HepG2 (cell line): ENCODE data around the gene GADD45GIP1. TPM values are rescaled to one million over a fixed set of nuclear protein-coding genes. Genes with fewer than 3 reads are reported as not detected.

ENCODE experiments used
- AGO2 ChIP-seq: fragments of 200-400 bp; formaldehyde crosslinking; optimal IDR thresholded peaks from 2 replicates; pipeline ENCODE3; 2017; ENCODE audit warnings: mild to moderate bottlenecking, low read depth, low read length, moderate library complexity
- HOXA3 ChIP-seq: sonication (generic); formaldehyde crosslinking; IDR thresholded peaks from 2 replicates; pipeline ENCODE4 v1.5.0; 2020; ENCODE audit warnings: missing genetic modification reagents
- KAT2B ChIP-seq: fragments of 150-350 bp; IDR thresholded peaks from 2 replicates; pipeline ENCODE4 v1.6.1; 2014; ENCODE audit warnings: low read depth, low read length, borderline replicate concordance
- KDM5B ChIP-seq: sonication (generic); formaldehyde crosslinking; IDR thresholded peaks from 2 replicates; pipeline ENCODE4 v1.4.0; 2020; ENCODE audit warnings: missing genetic modification reagents, mild to moderate bottlenecking, borderline replicate concordance
- MBD4 ChIP-seq: IDR thresholded peaks from 2 replicates; pipeline ENCODE4 v1.6.1; 2012; ENCODE audit warnings: low read length, inconsistent platforms, borderline replicate concordance
- NFKB2 ChIP-seq: sonication (generic); formaldehyde crosslinking; IDR thresholded peaks from 2 replicates; pipeline ENCODE4 v1.4.0; 2020; ENCODE audit warnings: missing genetic modification reagents, borderline replicate concordance
- SYNCRIP ChIP-seq: fragments of 200-400 bp; formaldehyde crosslinking; IDR thresholded peaks from 2 replicates; pipeline ENCODE4 v1.6.1; 2018; ENCODE audit warnings: mild to moderate bottlenecking, low read depth, low read length; ENCODE audit not compliant: insufficient read depth
- TEAD2 ChIP-seq: sonication (generic); formaldehyde crosslinking; IDR thresholded peaks from 2 replicates; pipeline ENCODE4 v1.9.0; 2021; ENCODE audit warnings: missing genetic modification reagents
- ZNF766 ChIP-seq: sonication (generic); formaldehyde crosslinking; IDR thresholded peaks from 2 replicates; pipeline ENCODE4 v1.5.0; 2020; ENCODE audit warnings: missing genetic modification reagents, borderline replicate concordance
- ZNF775 ChIP-seq: sonication (generic); formaldehyde crosslinking; IDR thresholded peaks from 2 replicates; pipeline ENCODE4 v1.4.0; 2020; ENCODE audit warnings: missing genetic modification reagents, mild to moderate bottlenecking, moderate library complexity, borderline replicate concordance
- polyA plus RNA-seq, 8 experiments: library from polyadenylated mRNA; depleted of rRNA in 3 of 8; stranded (reverse) in 7 of 8; unstranded in 1 of 8; fragments of >200 nt; fragmentation: Illumina TruSeq in 4 of 8; extraction: Trizol in 4 of 8; gene quantifications; 2 replicates each; pipeline versions ENCODE4 v1.2.1 to v1.2.3, GENCODE V29; 2011 to 2016; ENCODE audit warnings: low read depth in 4 of 8, missing spikeins in 1 of 8, mixed read lengths in 1 of 8; ENCODE audit not compliant: insufficient read depth in 1 of 8
- total RNA-seq, 5 experiments: library from RNA; depleted of rRNA; stranded (reverse); fragments of >200 nt; fragmentation: Illumina TruSeq; extraction: Trizol; gene quantifications; 2 replicates each; pipeline ENCODE4 v1.2.3, GENCODE V29; 2016; ENCODE audit warnings: low read depth in 1 of 5
- TF ChIP-seq, protein P1 (sequence below): sonication (generic); formaldehyde crosslinking; IDR thresholded peaks from 2 replicates; pipeline ENCODE4 v1.4.0; 2020; ENCODE audit warnings: mild to moderate bottlenecking, missing genetic modification reagents
- TF ChIP-seq, protein P2 (sequence below): sonication (generic); formaldehyde crosslinking; IDR thresholded peaks from 2 replicates; pipeline ENCODE4 v1.8.0; 2022; ENCODE audit warnings: mild to moderate bottlenecking, missing genetic modification reagents; ENCODE audit not compliant: insufficient replicate concordance
- TF ChIP-seq, protein P3 (sequence below): IDR thresholded peaks from 2 replicates; pipeline ENCODE4 v1.6.1; 2016; ENCODE audit warnings: low read depth, control low read depth
- TF ChIP-seq, protein P4 (sequence below): IDR thresholded peaks from 2 replicates; pipeline ENCODE4 v1.4.0; 2020; ENCODE audit warnings: mild to moderate bottlenecking, missing genetic modification reagents
- TF ChIP-seq, protein P5 (sequence below): sonication (generic); formaldehyde crosslinking; IDR thresholded peaks from 2 replicates; pipeline ENCODE4 v1.4.0; 2020; ENCODE audit warnings: mild to moderate bottlenecking, missing genetic modification reagents, borderline replicate concordance

The GADD45GIP1 gene
- total and polyA plus RNA-seq, 2 of the 13 experiments (the other 11 are each of a cell fraction or from before 2014, with no cell fraction given) = 24.6 to 30.7 TPM

DNA sequence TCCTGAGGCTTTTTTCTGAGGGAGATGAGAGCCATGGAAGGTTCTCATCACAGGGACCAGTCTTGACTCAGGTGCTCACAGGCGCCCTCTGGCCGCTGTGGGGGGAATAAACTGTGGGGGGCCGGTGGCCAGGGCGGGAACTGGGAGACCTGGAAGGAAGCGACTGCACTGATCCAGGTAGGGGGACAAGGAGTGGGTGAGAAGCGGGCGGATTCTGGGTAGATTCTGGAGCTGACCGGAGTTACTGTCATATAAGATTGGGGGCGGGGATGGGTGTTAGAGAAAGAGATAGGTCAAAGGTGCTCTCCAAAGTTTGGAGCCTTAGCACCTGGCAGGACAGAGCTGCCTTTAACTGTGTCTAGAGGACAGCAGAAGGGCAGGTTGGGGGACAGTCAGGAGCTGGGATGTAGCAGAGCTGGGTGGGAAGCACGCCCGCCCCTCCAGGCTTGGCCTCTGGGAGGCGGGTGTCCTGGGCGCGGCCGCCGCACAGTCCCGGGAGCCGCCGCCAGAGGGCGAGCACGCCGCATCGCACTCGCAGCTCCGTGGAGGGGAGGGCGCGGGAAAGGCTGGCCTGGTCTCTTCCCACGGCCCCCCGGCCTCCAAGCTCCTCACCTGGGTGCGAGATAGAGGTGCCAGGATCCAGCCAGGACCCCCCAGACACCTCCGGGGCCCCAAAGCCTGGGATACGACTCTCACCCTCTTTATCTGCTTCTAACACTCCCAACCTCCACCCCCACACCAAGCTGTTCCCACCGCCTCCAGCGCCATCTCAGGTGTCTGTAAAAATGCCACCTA lies 8.2 kb upstream of the GADD45GIP1 start (continued):
- TF ChIP-seq KDM5B (no peak), KAT2B (no peak), NFKB2 (CRISPR knock-in tag) (no peak; the same call in 1 of the 2 replicates), AGO2 (no peak), ZNF766 (no peak), ZNF775 (CRISPR knock-in tag) (no peak), MBD4 (no peak), TEAD2 (CRISPR knock-in tag) (no peak), HOXA3 (CRISPR knock-in tag) (peak; percentile 67; the same call in 1 of the 2 replicates), SYNCRIP (no peak)
- TF ChIP-seq, protein P1, sequence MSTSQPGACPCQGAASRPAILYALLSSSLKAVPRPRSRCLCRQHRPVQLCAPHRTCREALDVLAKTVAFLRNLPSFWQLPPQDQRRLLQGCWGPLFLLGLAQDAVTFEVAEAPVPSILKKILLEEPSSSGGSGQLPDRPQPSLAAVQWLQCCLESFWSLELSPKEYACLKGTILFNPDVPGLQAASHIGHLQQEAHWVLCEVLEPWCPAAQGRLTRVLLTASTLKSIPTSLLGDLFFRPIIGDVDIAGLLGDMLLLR = no peak
- TF ChIP-seq, protein P2, sequence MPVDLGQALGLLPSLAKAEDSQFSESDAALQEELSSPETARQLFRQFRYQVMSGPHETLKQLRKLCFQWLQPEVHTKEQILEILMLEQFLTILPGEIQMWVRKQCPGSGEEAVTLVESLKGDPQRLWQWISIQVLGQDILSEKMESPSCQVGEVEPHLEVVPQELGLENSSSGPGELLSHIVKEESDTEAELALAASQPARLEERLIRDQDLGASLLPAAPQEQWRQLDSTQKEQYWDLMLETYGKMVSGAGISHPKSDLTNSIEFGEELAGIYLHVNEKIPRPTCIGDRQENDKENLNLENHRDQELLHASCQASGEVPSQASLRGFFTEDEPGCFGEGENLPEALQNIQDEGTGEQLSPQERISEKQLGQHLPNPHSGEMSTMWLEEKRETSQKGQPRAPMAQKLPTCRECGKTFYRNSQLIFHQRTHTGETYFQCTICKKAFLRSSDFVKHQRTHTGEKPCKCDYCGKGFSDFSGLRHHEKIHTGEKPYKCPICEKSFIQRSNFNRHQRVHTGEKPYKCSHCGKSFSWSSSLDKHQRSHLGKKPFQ (CRISPR knock-in tag) = peak; percentile 91
- TF ChIP-seq, protein P3, sequence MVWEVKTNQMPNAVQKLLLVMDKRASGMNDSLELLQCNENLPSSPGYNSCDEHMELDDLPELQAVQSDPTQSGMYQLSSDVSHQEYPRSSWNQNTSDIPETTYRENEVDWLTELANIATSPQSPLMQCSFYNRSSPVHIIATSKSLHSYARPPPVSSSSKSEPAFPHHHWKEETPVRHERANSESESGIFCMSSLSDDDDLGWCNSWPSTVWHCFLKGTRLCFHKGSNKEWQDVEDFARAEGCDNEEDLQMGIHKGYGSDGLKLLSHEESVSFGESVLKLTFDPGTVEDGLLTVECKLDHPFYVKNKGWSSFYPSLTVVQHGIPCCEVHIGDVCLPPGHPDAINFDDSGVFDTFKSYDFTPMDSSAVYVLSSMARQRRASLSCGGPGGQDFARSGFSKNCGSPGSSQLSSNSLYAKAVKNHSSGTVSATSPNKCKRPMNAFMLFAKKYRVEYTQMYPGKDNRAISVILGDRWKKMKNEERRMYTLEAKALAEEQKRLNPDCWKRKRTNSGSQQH = 0 out of 2 replicates have a peak, but pooled peaks have one; percentile 29
- TF ChIP-seq, protein P4, sequence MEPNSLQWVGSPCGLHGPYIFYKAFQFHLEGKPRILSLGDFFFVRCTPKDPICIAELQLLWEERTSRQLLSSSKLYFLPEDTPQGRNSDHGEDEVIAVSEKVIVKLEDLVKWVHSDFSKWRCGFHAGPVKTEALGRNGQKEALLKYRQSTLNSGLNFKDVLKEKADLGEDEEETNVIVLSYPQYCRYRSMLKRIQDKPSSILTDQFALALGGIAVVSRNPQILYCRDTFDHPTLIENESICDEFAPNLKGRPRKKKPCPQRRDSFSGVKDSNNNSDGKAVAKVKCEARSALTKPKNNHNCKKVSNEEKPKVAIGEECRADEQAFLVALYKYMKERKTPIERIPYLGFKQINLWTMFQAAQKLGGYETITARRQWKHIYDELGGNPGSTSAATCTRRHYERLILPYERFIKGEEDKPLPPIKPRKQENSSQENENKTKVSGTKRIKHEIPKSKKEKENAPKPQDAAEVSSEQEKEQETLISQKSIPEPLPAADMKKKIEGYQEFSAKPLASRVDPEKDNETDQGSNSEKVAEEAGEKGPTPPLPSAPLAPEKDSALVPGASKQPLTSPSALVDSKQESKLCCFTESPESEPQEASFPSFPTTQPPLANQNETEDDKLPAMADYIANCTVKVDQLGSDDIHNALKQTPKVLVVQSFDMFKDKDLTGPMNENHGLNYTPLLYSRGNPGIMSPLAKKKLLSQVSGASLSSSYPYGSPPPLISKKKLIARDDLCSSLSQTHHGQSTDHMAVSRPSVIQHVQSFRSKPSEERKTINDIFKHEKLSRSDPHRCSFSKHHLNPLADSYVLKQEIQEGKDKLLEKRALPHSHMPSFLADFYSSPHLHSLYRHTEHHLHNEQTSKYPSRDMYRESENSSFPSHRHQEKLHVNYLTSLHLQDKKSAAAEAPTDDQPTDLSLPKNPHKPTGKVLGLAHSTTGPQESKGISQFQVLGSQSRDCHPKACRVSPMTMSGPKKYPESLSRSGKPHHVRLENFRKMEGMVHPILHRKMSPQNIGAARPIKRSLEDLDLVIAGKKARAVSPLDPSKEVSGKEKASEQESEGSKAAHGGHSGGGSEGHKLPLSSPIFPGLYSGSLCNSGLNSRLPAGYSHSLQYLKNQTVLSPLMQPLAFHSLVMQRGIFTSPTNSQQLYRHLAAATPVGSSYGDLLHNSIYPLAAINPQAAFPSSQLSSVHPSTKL (CRISPR knock-in tag) = peak; percentile 32; the same call in 1 of the 2 replicates
- TF ChIP-seq, protein P5, sequence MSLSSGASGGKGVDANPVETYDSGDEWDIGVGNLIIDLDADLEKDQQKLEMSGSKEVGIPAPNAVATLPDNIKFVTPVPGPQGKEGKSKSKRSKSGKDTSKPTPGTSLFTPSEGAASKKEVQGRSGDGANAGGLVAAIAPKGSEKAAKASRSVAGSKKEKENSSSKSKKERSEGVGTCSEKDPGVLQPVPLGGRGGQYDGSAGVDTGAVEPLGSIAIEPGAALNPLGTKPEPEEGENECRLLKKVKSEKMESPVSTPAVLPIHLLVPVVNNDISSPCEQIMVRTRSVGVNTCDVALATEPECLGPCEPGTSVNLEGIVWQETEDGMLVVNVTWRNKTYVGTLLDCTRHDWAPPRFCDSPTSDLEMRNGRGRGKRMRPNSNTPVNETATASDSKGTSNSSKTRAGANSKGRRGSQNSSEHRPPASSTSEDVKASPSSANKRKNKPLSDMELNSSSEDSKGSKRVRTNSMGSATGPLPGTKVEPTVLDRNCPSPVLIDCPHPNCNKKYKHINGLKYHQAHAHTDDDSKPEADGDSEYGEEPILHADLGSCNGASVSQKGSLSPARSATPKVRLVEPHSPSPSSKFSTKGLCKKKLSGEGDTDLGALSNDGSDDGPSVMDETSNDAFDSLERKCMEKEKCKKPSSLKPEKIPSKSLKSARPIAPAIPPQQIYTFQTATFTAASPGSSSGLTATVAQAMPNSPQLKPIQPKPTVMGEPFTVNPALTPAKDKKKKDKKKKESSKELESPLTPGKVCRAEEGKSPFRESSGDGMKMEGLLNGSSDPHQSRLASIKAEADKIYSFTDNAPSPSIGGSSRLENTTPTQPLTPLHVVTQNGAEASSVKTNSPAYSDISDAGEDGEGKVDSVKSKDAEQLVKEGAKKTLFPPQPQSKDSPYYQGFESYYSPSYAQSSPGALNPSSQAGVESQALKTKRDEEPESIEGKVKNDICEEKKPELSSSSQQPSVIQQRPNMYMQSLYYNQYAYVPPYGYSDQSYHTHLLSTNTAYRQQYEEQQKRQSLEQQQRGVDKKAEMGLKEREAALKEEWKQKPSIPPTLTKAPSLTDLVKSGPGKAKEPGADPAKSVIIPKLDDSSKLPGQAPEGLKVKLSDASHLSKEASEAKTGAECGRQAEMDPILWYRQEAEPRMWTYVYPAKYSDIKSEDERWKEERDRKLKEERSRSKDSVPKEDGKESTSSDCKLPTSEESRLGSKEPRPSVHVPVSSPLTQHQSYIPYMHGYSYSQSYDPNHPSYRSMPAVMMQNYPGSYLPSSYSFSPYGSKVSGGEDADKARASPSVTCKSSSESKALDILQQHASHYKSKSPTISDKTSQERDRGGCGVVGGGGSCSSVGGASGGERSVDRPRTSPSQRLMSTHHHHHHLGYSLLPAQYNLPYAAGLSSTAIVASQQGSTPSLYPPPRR = no peak
